Stimulated activated CD8-positive, alpha-beta memory T cell treated with anti-CD3 and anti-CD28 coated beads, Interleukin-4, amount 100 ng/mL, for 4 hours (primary cell): ENCODE results near the gene KRT78.
"Not testable (repeated sequence)": the region's sequence is repeated elsewhere in the genome, so short reads cannot be mapped to it uniquely, and the experiment has no call there.

Source experiments
- DNase-seq, 2 donors: peaks; one replicate each; pipeline ENCODE4 v3.0.0-alpha.2; 2020; ENCODE audit warnings: low read depth in 2 of 2, low spot score in 1 of 2

Gene KRT78

GRCh38 chr12:52796839-52797528 lies 51.8 kb downstream of the KRT78 start:
- no peak for DNase-seq

- DNase-seq = no peak
These were observed 52.4 kb downstream of the KRT78 start for GRCh38 chr12:52796429-52796794.

- DNase-seq = no peak
These were observed 52.9 kb downstream of the KRT78 start, which contains the start of gene KRT3 for GRCh38 chr12:52795694-52796428. KRT3 (minus strand) TSS chr12:52796117; CDS start chr12:52796042, 75 bp downstream.

- not testable (repeated sequence) for DNase-seq
These were observed 53.5 kb downstream of the KRT78 start for GRCh38 chr12:52795332-52795674.

- DNase-seq = no peak
These were observed 54.1 kb downstream of the KRT78 start for GRCh38 chr12:52794479-52795331.

- no peak for DNase-seq
These were observed 56.4 kb downstream of the KRT78 start for GRCh38 chr12:52792185-52793029.

GRCh38 chr12:52791271-52792184 lies 57.3 kb downstream of the KRT78 start:
- no peak for DNase-seq

- DNase-seq = no peak
These were observed 58.1 kb downstream of the KRT78 start for GRCh38 chr12:52790427-52791270.

- no peak for DNase-seq
These were observed 59.0 kb downstream of the KRT78 start for GRCh38 chr12:52789637-52790426.

GRCh38 chr12:52788876-52789636 lies 59.7 kb downstream of the KRT78 start:
- no peak for DNase-seq

- DNase-seq = no peak
These were observed 60.5 kb downstream of the KRT78 start for GRCh38 chr12:52788192-52788875.
